Small intestine (tissue), 7 donors: ENCODE measurements around the gene HDGF. TPM values are rescaled to one million over a fixed set of nuclear protein-coding genes. Genes with fewer than 3 reads are reported as not detected.

Experiments
- DNase-seq, 2 donors: peaks; one replicate each; pipeline versions ENCODE4 v3.0.0 to v3.0.0-alpha.2; 2013
- FAIRE-seq: peaks from 2 replicates; lab custom pipeline; 2012; peaks lifted over from hg19 to GRCh38; lab: Jason Lieb, UNC
- H3K27ac ChIP-seq, 3 donors: one replicate each; pipeline ENCODE4 v1.5.1; 2013; ENCODE audit warnings: low read length in 2 of 3, mild to moderate bottlenecking in 2 of 3, control low read depth in 1 of 3, inconsistent platforms in 1 of 3, low read depth in 1 of 3, moderate library complexity in 1 of 3
- H3K27me3 ChIP-seq, 3 donors: one replicate each; pipeline ENCODE4 v1.6.1; 2013; ENCODE audit warnings: low read length in 3 of 3, inconsistent platforms in 1 of 3; ENCODE audit not compliant: control insufficient read depth in 3 of 3, insufficient read depth in 3 of 3
- H3K36me3 ChIP-seq, 3 donors: one replicate each; pipeline ENCODE4 v1.6.1; 2013; ENCODE audit warnings: low read length in 3 of 3, inconsistent platforms in 1 of 3, low read depth in 1 of 3, mild to moderate bottlenecking in 1 of 3, moderate library complexity in 1 of 3; ENCODE audit not compliant: control insufficient read depth in 3 of 3, insufficient read depth in 2 of 3
- H3K4me1 ChIP-seq, 3 donors: one replicate each; pipeline ENCODE4 v1.6.1; 2013; ENCODE audit warnings: low read length in 2 of 3, inconsistent platforms in 1 of 3, low read depth in 1 of 3, mild to moderate bottlenecking in 1 of 3, moderate library complexity in 1 of 3; ENCODE audit not compliant: control insufficient read depth in 3 of 3, insufficient read depth in 2 of 3
- H3K4me3 ChIP-seq, 3 donors: one replicate each; pipeline ENCODE4 v1.5.1; 2013; ENCODE audit warnings: low read length in 3 of 3, control low read depth in 1 of 3, inconsistent platforms in 1 of 3, low read depth in 1 of 3, mild to moderate bottlenecking in 1 of 3, moderate library complexity in 1 of 3
- H3K9me3 ChIP-seq, 2 donors: one replicate each; pipeline ENCODE4 v1.6.1; 2013; ENCODE audit warnings: low read depth in 1 of 2, low read length in 1 of 2; ENCODE audit not compliant: control insufficient read depth in 2 of 2, insufficient read depth in 1 of 2
- WGBS, 3 donors: extraction: QIAGEN DNeasy Blood & Tissue Kit; methylation state at CpG; one replicate each; pipeline ENCODE4 v1.1.7; 2013; 5-methylcytosine and 5-hydroxymethylcytosine counted together
- polyA plus RNA-seq, 4 donors: library from polyadenylated mRNA; stranded (reverse) in 3 of 4; unstranded in 1 of 4; fragments of 200-250 nt in 3 of 4; fragments of 120-200 nt in 1 of 4; gene quantifications; one replicate each; pipeline versions ENCODE4 v1.2.1 to v1.2.3, GENCODE V29; 2013
- donor health status: healthy with polysubstance abuse.
- donor health status: control.
- donor health status: control.
- donor health status: Bipolar disorder and iron deficiency.
- donor health status: healthy.

HDGF gene
- polyA plus RNA-seq, 4 donors: 244 to 308 (median 277) TPM

- peaks cover 2 to 32% (median 6%) of the 10 kb centered on the region in 3 donors for H3K27me3 ChIP-seq
- no peak overlapping the region for H3K4me3 ChIP-seq
- WGBS, 3 donors: 25 to 64% (median 47%) methylated on average over 4 of the region's 4 CpGs
- no peak for DNase-seq
- no peaks in the 10 kb centered on the region for H3K9me3 ChIP-seq
- H3K27ac ChIP-seq: no peak overlapping the region
- H3K4me1 ChIP-seq: peaks cover 8 to 40% (median 12%) of the 10 kb centered on the region in 3 donors
- H3K36me3 ChIP-seq: peaks cover 0 to 14% (median 0%) of the 10 kb centered on the region in 3 donors
- FAIRE-seq: no peak
Measured at GRCh38 chr1:156703336-156703735, 48.1 kb downstream of the HDGF start.

DNA sequence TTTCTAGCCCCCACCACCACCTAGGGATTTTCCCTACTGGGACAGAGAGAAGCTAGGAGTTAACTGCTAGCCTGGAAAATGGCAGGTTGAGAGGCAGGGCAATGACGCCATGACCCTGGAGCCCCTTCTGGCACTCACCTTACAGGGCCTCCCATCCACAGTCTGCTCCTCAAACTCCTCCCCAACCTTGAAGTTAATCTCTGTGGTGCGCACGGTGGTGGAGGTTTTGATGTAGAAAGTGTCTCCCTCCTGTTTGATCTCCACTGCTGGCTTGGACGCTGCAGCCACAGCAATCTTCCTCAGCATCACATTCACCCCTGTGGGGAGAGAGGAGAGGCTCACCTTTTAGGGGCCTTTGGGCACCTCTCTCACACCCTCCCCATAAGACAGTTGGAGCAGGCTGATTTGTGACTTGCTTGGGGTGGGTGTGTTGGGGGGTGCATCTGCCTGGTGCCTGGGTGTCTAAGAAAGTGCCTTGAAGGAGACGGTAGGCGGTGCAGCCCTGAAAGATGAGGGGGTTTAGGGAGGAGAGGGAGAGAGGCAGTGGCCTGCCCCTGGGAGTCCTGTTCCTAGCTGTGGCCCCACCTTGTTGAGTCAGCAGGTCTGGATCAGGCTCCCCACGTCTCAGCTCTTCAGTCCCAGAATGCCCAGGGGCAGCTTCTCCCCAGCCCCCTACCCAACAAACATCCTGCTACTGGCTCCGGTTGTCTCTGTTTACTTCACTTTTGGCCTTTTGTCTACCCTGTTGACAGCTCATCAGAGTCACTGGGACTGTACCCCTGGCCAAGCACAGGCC is 50.5 kb downstream of the HDGF start:
- peaks cover 2 to 28% (median 6%) of the 10 kb centered on the region in 3 donors for H3K27me3 ChIP-seq
- H3K4me1 ChIP-seq: peaks cover 6 to 19% (median 12%) of the 10 kb centered on the region in 3 donors
- WGBS, 3 donors: 68 to 80% (median 75%) methylated on average over 7 to 8 of the region's 8 CpGs
- DNase-seq (no peak), FAIRE-seq (no peak)
- no peak overlapping the region for H3K27ac ChIP-seq
- H3K9me3 ChIP-seq: no peaks in the 10 kb centered on the region
- no peak overlapping the region for H3K4me3 ChIP-seq
- H3K36me3 ChIP-seq: peaks cover 0 to 14% (median 0%) of the 10 kb centered on the region in 3 donors

DNA sequence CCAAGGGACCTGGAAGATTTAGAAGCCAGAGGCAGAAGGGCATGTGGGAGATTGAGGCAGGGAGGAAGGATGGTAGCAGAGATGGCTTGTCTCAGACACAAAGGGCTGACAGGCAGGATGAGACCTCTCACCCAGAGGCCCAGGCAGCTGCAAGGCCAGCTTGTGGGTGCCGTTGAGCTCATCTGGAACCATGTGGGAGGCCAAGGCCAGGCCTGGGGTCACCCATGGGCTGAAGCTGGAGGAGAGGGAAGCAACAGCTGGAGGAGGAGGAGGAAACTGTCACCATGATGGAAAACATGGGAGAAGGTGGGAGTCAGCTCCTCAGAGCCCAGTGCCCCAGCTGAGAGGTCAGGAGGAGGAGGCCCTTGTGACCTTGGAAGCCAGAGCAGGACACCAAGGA is 52.5 kb downstream of the HDGF start:
- Histone ChIP-seq H3K36me3 (peaks cover 0 to 14% (median 0%) of the 10 kb centered on the region in 3 donors), H3K9me3 (no peaks in the 10 kb centered on the region), H3K27ac (no peak overlapping the region), H3K4me3 (no peak overlapping the region), H3K4me1 (peaks cover 0 to 4% (median 0%) of the 10 kb centered on the region in 3 donors), H3K27me3 (peaks cover 0 to 9% (median 3%) of the 10 kb centered on the region in 3 donors)
- no peak for DNase-seq
- WGBS, 3 donors: 71 to 100% (median 79%) methylated on average over 1 of the region's 1 CpG
- FAIRE-seq: no peak

DNA sequence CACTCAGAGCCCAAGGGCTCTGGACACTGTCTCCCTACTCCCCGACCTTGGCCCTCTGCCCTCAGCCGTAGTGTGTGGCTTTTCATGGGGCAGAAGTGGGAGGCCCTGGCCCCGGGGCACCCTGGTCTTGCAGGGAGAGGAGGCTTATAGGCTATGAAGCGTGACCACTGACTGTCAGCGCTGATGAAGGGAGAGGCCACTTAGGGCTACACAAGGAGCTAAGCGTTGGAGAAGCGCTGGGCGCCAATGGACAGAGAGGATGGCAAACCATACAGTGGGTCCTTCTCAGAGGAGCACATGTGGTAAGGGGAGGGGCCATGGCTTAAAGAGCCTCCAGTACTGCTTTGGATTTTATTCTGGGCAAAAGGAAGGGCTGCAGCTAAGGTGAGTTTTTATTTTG is 54.0 kb downstream of the HDGF start:
- no peak for FAIRE-seq
- H3K4me3 ChIP-seq: no peak overlapping the region
- peaks cover 0 to 3% (median 0%) of the 10 kb centered on the region in 3 donors for H3K27me3 ChIP-seq
- WGBS, 3 donors: 81 to 86% (median 86%) methylated on average over 8 of the region's 8 CpGs
- peaks cover 0 to 14% (median 0%) of the 10 kb centered on the region in 3 donors for H3K36me3 ChIP-seq
- no peaks in the 10 kb centered on the region for H3K9me3 ChIP-seq
- peaks cover 3 to 20% (median 4%) of the 10 kb centered on the region in 3 donors for H3K4me1 ChIP-seq
- DNase-seq: no peak
- no peak overlapping the region for H3K27ac ChIP-seq

GRCh38 chr1:156696755-156697154 is 54.7 kb downstream of the HDGF start:
- Histone ChIP-seq H3K4me3 (no peak overlapping the region), H3K4me1 (peaks cover 3 to 27% (median 4%) of the 10 kb centered on the region in 3 donors), H3K27ac (no peak overlapping the region), H3K9me3 (no peaks in the 10 kb centered on the region), H3K27me3 (peaks cover 0 to 6% (median 3%) of the 10 kb centered on the region in 3 donors), H3K36me3 (peaks cover 0 to 14% (median 0%) of the 10 kb centered on the region in 3 donors)
- DNase-seq (no peak), FAIRE-seq (no peak)
- 93 to 95% (median 93%) methylated on average over 8 of the region's 8 CpGs for WGBS, 3 donors

GRCh38 chr1:156694690-156694962 is 56.8 kb downstream of the HDGF start:
- Histone ChIP-seq H3K4me1 (peaks cover 3 to 48% (median 4%) of the 10 kb centered on the region in 3 donors), H3K27me3 (peaks cover 0 to 8% (median 3%) of the 10 kb centered on the region in 3 donors), H3K36me3 (peaks cover 0 to 2% (median 0%) of the 10 kb centered on the region in 3 donors), H3K9me3 (no peaks in the 10 kb centered on the region), H3K4me3 (no peak overlapping the region), H3K27ac (peak overlapping the region in 1 of 3 donors; percentile 39)
- DNase-seq: no peak
- no peak for FAIRE-seq
- 84 to 89% (median 85%) methylated on average over 5 of the region's 5 CpGs for WGBS, 3 donors

DNA sequence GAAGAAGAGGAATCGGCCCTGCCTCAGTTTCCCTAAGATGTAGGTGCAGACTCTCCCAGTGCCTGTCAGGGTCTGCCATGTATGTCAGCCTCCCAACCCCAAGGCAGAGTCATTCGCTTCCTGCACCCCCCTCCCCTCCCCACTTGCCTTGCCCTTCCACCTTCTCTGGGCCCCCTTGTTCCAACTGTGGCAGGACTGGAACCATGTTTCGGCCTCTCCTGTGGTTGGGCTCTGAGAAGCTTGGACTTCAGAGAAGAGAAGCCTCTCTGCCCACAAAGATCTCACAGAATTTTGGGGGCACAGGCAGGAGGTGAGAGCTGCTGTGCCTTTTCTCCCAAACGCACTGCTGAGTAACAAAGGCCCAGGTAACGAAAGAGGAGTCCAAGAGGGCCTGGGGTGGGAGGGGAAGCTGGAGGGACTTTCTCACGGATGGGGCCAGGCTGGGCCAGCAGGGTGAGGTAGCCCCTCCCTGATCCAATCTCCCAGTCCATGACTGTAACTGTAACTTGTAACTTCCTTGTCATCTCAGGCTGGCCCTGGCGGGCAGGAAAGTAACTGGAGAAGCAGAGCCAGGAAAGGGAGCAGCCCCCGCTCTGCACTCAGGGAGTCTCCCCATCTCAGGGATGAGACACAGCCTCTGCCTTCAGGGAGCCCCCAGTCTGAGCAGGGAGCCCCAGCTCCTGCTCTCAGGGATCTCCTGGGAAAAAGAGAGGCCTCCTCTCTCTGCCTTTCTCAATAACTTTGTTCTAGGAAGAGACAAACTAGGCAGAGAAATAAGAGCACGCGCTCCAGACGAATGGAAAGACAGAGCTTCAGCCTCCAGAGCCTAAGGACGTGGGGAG is 57.4 kb downstream of the HDGF start:
- Histone ChIP-seq H3K4me3 (no peak overlapping the region), H3K36me3 (no peaks in the 10 kb centered on the region), H3K9me3 (no peaks in the 10 kb centered on the region), H3K27me3 (peaks cover 0 to 8% (median 3%) of the 10 kb centered on the region in 3 donors), H3K27ac (peak overlapping the region in 1 of 3 donors; percentile 39), H3K4me1 (peaks cover 3 to 53% (median 4%) of the 10 kb centered on the region in 3 donors)
- DNase-seq (peak; percentile 59 to 70), FAIRE-seq (no peak)
- WGBS, 3 donors: 33 to 67% (median 50%) methylated on average over 12 of the region's 12 CpGs
